ENCODE data around the gene PODXL. TPM values are rescaled to one million over a fixed set of nuclear protein-coding genes. Genes with fewer than 3 reads are reported as not detected.
A peak's percentile ranks its signal among the peaks of the same experiment; 100 is the strongest.

The PODXL gene
- total RNA-seq, 1 experiment from 2014 or later, result 37.5 TPM

GRCh38 chr7:131546583-131547141 is 9.8 kb downstream of the PODXL start:
- H3K4me1 ChIP-seq (ENCODE audit: control insufficient read depth in 1 of 2, insufficient read depth in 2 of 2, low read length in 2 of 2), result peaks cover 53 to 57% of the 10 kb centered on the region in 2 experiments

More at GRCh38 chr7:131546583-131547141, 9.8 kb downstream of the PODXL start:
- TF ChIP-seq POLR2AphosphoS5 (IDR thresholded peaks at IDR 0.05; ENCODE audit: low read depth, low read length), result no peak
- peak in 2 of 3 experiments; percentile 97 to 99; a peak in 4 of 6 replicates for TF ChIP-seq CTCF (IDR thresholded peaks at IDR 0.05 in 2 of 3, conservative IDR thresholded peaks at IDR 0.05 in 1 of 3; ENCODE audit: borderline replicate concordance in 1 of 3, insufficient read depth in 1 of 3, low read depth in 2 of 3, low read length in 2 of 3)
- BruUV-seq (replicated peaks), result no TSS peak
- ChIA-PET CTCF (interaction anchor here (0.6 to 2.7 kb wide), 10 partner anchors 9 to 478 kb away, joined by 3 to 19 read pairs (median 4); no protein-coding TSS in a partner anchor), RAD21 (ENCODE audit: low non-redundant PET in 1 of 2, low total read pairs in 2 of 2, uncharacterized antibody in 2 of 2, unreplicated experiment in 2 of 2) (interaction anchor here in 1 of 2 experiments (1.5 kb wide), 1 partner anchor 108 kb away, joined by 3 read pairs; no protein-coding TSS in a partner anchor), POLR2A (interaction anchor here (1.2 kb wide), 1 partner anchor 21 kb away, joined by 3 read pairs; no protein-coding TSS in a partner anchor)
- DNase-seq (ENCODE audit: low read depth, low spot score), result no peak
- Histone ChIP-seq H2AFZ (ENCODE audit: low read depth, low read length, poor library complexity, severe bottlenecking) (no peak overlapping the region), H3K27ac (ENCODE audit: low read depth, low read length) (no peak overlapping the region), H3K79me2 (ENCODE audit: insufficient read depth, low read length) (peaks cover 46% of the 10 kb centered on the region), H4K20me1 (ENCODE audit: insufficient read depth) (no peaks in the 10 kb centered on the region), H3K4me2 (ENCODE audit: low read length) (no peak overlapping the region), H3K36me3 (ENCODE audit: control insufficient read depth in 1 of 2, insufficient read depth in 2 of 2, low read length in 2 of 2) (no peaks in the 10 kb centered on the region), H3K9me2 (ENCODE audit: insufficient read depth) (no peaks in the 10 kb centered on the region), H3K27me3 (ENCODE audit: insufficient read depth, low read length) (no peaks in the 10 kb centered on the region), H3K4me3 (replicated peaks in 1 of 2; ENCODE audit: low read depth in 1 of 2, low read length in 2 of 2) (no peak overlapping the region), H3K9me3 (ENCODE audit: control insufficient read depth in 1 of 2, insufficient read depth in 1 of 2, low read depth in 1 of 2, low read length in 2 of 2) (no peaks in the 10 kb centered on the region), H3K9ac (ENCODE audit: low read length) (no peak overlapping the region)
- ATAC-seq, result peak; percentile 49
- intact Hi-C loops (cut with micrococcal nuclease), result loop anchor here (1.0 kb wide), 1 partner anchor 108 kb away; no protein-coding TSS in a partner anchor

Measured in HCT116 (cell line).